ENCODE results near the gene ARFRP1. TPM values are rescaled to one million over a fixed set of nuclear protein-coding genes. Genes with fewer than 3 reads are reported as not detected.
"Not testable (repeated sequence)": the region's sequence is repeated elsewhere in the genome, so short reads cannot be mapped to it uniquely, and the experiment has no call there.

ARFRP1 gene
- total RNA-seq, 1 donor from 2014 or later, result 49.4 TPM

- TF ChIP-seq CTCF (IDR thresholded peaks at IDR 0.05), result no peak
- Histone ChIP-seq H3K4me1 (peaks cover 10% of the 10 kb centered on the region), H3K27ac (no peak overlapping the region), H3K9me3 (no peaks in the 10 kb centered on the region), H3K4me3 (no peak overlapping the region), H3K36me3 (peaks cover 40% of the 10 kb centered on the region), H3K27me3 (no peaks in the 10 kb centered on the region)
- ATAC-seq (no peak), DNase-seq (no peak)
- intact Hi-C loops (cut with DNase I), result no loop called here
Measured at GRCh38 chr20:63662813-63663189, 45.0 kb downstream of the ARFRP1 start.

GRCh38 chr20:63661959-63662812 is 45.6 kb downstream of the ARFRP1 start:
- Histone ChIP-seq H3K27ac (no peak overlapping the region), H3K4me1 (peaks cover 16% of the 10 kb centered on the region), H3K36me3 (peaks cover 34% of the 10 kb centered on the region), H3K9me3 (no peaks in the 10 kb centered on the region), H3K4me3 (no peak overlapping the region), H3K27me3 (no peaks in the 10 kb centered on the region)
- no peak for DNase-seq
- intact Hi-C loops (cut with DNase I), result no loop called here
- ATAC-seq, result no peak
- no peak for TF ChIP-seq CTCF (IDR thresholded peaks at IDR 0.05)

- TF ChIP-seq CTCF (IDR thresholded peaks at IDR 0.05), result no peak
- peaks cover 30% of the 10 kb centered on the region for H3K36me3 ChIP-seq
- no peaks in the 10 kb centered on the region for H3K27me3 ChIP-seq
- H3K4me1 ChIP-seq, result peaks cover 16% of the 10 kb centered on the region
- no peak for ATAC-seq
- no peak overlapping the region for H3K27ac ChIP-seq
- intact Hi-C loops (cut with DNase I), result no loop called here
- no peaks in the 10 kb centered on the region for H3K9me3 ChIP-seq
- no peak for DNase-seq
- H3K4me3 ChIP-seq, result no peak overlapping the region
Measured at GRCh38 chr20:63661108-63661507, 46.7 kb downstream of the ARFRP1 start.

- Histone ChIP-seq H3K9me3 (no peaks in the 10 kb centered on the region), H3K36me3 (peaks cover 25% of the 10 kb centered on the region), H3K4me1 (peaks cover 16% of the 10 kb centered on the region), H3K4me3 (no peak overlapping the region), H3K27me3 (no peaks in the 10 kb centered on the region), H3K27ac (no peak overlapping the region)
- no peak for ATAC-seq
- intact Hi-C loops (cut with DNase I), result no loop called here
- TF ChIP-seq CTCF (IDR thresholded peaks at IDR 0.05), result no peak
- no peak for DNase-seq
Measured at GRCh38 chr20:63660622-63661021, 47.2 kb downstream of the ARFRP1 start.

GRCh38 chr20:63660174-63660573 is 47.6 kb downstream of the ARFRP1 start:
- peaks cover 16% of the 10 kb centered on the region for H3K4me1 ChIP-seq

GRCh38 chr20:63659370-63659769 is 48.4 kb downstream of the ARFRP1 start:
- H3K27me3 ChIP-seq, result no peaks in the 10 kb centered on the region
- peaks cover 16% of the 10 kb centered on the region for H3K4me1 ChIP-seq
- H3K9me3 ChIP-seq, result no peaks in the 10 kb centered on the region
- no peak for TF ChIP-seq CTCF (IDR thresholded peaks at IDR 0.05)
- peak overlapping the region; percentile 89 for H3K27ac ChIP-seq
- peak overlapping the region; percentile 92 for H3K4me3 ChIP-seq
- intact Hi-C loops (cut with DNase I), result no loop called here
- ATAC-seq, result no peak
- DNase-seq, result no peak
- peaks cover 25% of the 10 kb centered on the region for H3K36me3 ChIP-seq

More at GRCh38 chr20:63660174-63660573, 47.6 kb downstream of the ARFRP1 start:
- H3K27me3 ChIP-seq; intact Hi-C loops (cut with DNase I); ATAC-seq; H3K27ac ChIP-seq; H3K4me3 ChIP-seq; DNase-seq; H3K9me3 ChIP-seq: not testable (repeated sequence)
- H3K36me3 ChIP-seq, result peaks cover 25% of the 10 kb centered on the region

Data from upper lobe of right lung (tissue), 1 donor.